ENCODE measurements around the gene GPR15LG.

The GPR15LG gene

DNA sequence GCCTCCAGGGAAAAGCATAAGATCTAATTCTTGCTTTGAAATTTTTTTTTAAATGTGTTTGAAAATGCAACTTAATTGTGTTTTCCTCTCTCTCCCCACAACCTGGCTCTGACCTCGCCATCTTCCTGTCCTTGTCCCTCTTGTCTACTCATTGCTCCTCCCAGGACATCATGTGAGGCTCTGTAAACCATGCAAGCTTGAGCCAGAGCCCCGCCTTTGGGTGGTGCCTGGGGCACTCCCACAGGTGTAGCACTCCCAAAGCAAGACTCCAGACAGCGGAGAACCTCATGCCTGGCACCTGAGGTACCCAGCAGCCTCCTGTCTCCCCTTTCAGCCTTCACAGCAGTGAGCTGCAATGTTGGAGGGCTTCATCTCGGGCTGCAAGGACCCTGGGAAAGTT, 10.9 kb downstream of the GPR15LG start:
- Histone ChIP-seq H3K4me1 (ENCODE audit: control insufficient read depth, insufficient read depth, low read length) (no peaks in the 10 kb centered on the region), H3K36me3 (ENCODE audit: control insufficient read depth in 2 of 2, insufficient read depth in 1 of 2, low read length in 2 of 2) (no peaks in the 10 kb centered on the region), H3K4me3 (ENCODE audit: low read depth, low read length) (no peak overlapping the region), H3K27ac (ENCODE audit: extremely low read depth, low read depth, low read length) (no peak overlapping the region), H3K9me3 (ENCODE audit: control insufficient read depth, insufficient read depth, low read depth, low read length) (no peaks in the 10 kb centered on the region)
- POLR2A ChIA-PET, result no interaction called here
- TF ChIP-seq ZNF112 (tag by site-specific recombination; IDR thresholded peaks at IDR 0.05) (no peak), MYNN (tag by site-specific recombination; IDR thresholded peaks at IDR 0.05; ENCODE audit: borderline replicate concordance) (no peak), KLF7 (tag by site-specific recombination; IDR thresholded peaks at IDR 0.05; ENCODE audit: borderline replicate concordance) (no peak), KLF16 (tag by site-specific recombination; IDR thresholded peaks at IDR 0.05) (no peak), KLF1 (tag by site-specific recombination; IDR thresholded peaks at IDR 0.05) (peak; percentile 64), ZSCAN16 (tag by site-specific recombination; IDR thresholded peaks at IDR 0.05) (0 out of 2 replicates have a peak, but pooled peaks have one; percentile 22)
- TF ChIP-seq, protein P1, sequence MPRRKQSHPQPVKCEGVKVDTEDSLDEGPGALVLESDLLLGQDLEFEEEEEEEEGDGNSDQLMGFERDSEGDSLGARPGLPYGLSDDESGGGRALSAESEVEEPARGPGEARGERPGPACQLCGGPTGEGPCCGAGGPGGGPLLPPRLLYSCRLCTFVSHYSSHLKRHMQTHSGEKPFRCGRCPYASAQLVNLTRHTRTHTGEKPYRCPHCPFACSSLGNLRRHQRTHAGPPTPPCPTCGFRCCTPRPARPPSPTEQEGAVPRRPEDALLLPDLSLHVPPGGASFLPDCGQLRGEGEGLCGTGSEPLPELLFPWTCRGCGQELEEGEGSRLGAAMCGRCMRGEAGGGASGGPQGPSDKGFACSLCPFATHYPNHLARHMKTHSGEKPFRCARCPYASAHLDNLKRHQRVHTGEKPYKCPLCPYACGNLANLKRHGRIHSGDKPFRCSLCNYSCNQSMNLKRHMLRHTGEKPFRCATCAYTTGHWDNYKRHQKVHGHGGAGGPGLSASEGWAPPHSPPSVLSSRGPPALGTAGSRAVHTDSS (tag by site-specific recombination; IDR thresholded peaks at IDR 0.05), result no peak
- CTCF ChIA-PET, result no interaction called here

DNA sequence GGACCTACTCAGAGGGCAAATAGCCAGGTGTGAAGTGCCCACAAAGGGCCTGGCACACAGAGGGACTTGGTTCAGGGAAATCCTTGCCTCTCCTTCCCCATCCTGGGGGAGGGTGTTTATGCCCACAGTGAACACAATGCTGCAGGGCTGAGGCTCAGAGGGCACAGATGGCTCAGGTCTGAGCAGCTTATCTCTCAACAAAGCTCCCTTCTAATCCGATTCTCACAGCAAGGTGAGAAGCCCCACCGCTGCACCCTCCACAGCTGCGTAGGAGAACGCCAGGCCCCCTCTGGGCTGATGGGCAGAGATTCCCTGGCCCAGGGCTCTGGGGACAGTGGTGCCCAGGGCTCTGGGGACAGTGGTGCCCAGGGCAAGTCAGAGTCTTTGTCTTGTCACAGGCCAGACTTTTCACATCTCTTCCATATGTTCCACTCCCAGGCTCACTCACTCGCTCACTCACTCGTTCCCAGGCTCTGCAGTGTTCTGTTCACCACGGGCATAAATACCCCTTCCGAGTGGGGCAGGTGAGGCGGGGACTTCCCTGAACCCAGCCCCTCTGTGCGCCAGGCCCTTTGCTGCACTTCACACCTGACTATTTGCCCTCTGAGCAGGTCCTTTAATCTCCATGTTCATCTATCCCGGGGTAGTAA, 12.1 kb downstream of the GPR15LG start:
- ChIA-PET POLR2A (no interaction called here), CTCF (no interaction called here)
- H3K36me3 ChIP-seq (ENCODE audit: control insufficient read depth in 2 of 2, insufficient read depth in 1 of 2, low read length in 2 of 2), result no peaks in the 10 kb centered on the region
- TF ChIP-seq ZNF791 (tag by site-specific recombination; IDR thresholded peaks at IDR 0.05) (no peak), KLF7 (tag by site-specific recombination; IDR thresholded peaks at IDR 0.05; ENCODE audit: borderline replicate concordance) (no peak), ZNF423 (tag by site-specific recombination; IDR thresholded peaks at IDR 0.05) (no peak), TRIM28 (IDR thresholded peaks at IDR 0.05; ENCODE audit: borderline replicate concordance, low read length) (no peak), ZNF2 (tag by site-specific recombination; IDR thresholded peaks at IDR 0.05) (no peak), ZNF211 (tag by site-specific recombination; IDR thresholded peaks at IDR 0.05; ENCODE audit: low read depth) (no peak), ZNF350 (tag by site-specific recombination; IDR thresholded peaks at IDR 0.05) (no peak), REPIN1 (tag by site-specific recombination; IDR thresholded peaks at IDR 0.05; ENCODE audit: low read depth) (no peak), ZNF521 (tag by site-specific recombination; IDR thresholded peaks at IDR 0.05) (no peak), ZNF155 (tag by site-specific recombination; IDR thresholded peaks at IDR 0.05) (no peak), ZXDB (tag by site-specific recombination; IDR thresholded peaks at IDR 0.05) (no peak), ZNF223 (tag by site-specific recombination; IDR thresholded peaks at IDR 0.05) (no peak), ZNF239 (tag by site-specific recombination; IDR thresholded peaks at IDR 0.05) (no peak), ZNF621 (tag by site-specific recombination; IDR thresholded peaks at IDR 0.05) (no peak), ZFP37 (tag by site-specific recombination; IDR thresholded peaks at IDR 0.05) (no peak), ZNF214 (tag by site-specific recombination; IDR thresholded peaks at IDR 0.05; ENCODE audit: borderline replicate concordance) (no peak)
- TF ChIP-seq, protein P2, sequence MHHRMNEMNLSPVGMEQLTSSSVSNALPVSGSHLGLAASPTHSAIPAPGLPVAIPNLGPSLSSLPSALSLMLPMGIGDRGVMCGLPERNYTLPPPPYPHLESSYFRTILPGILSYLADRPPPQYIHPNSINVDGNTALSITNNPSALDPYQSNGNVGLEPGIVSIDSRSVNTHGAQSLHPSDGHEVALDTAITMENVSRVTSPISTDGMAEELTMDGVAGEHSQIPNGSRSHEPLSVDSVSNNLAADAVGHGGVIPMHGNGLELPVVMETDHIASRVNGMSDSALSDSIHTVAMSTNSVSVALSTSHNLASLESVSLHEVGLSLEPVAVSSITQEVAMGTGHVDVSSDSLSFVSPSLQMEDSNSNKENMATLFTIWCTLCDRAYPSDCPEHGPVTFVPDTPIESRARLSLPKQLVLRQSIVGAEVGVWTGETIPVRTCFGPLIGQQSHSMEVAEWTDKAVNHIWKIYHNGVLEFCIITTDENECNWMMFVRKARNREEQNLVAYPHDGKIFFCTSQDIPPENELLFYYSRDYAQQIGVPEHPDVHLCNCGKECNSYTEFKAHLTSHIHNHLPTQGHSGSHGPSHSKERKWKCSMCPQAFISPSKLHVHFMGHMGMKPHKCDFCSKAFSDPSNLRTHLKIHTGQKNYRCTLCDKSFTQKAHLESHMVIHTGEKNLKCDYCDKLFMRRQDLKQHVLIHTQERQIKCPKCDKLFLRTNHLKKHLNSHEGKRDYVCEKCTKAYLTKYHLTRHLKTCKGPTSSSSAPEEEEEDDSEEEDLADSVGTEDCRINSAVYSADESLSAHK (tag by site-specific recombination; IDR thresholded peaks at IDR 0.05), result no peak
- TF ChIP-seq, protein P3, sequence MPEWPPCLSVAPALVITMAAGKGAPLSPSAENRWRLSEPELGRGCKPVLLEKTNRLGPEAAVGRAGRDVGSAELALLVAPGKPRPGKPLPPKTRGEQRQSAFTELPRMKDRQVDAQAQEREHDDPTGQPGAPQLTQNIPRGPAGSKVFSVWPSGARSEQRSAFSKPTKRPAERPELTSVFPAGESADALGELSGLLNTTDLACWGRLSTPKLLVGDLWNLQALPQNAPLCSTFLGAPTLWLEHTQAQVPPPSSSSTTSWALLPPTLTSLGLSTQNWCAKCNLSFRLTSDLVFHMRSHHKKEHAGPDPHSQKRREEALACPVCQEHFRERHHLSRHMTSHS (tag by site-specific recombination; IDR thresholded peaks at IDR 0.05), result no peak
- TF ChIP-seq, protein P4, sequence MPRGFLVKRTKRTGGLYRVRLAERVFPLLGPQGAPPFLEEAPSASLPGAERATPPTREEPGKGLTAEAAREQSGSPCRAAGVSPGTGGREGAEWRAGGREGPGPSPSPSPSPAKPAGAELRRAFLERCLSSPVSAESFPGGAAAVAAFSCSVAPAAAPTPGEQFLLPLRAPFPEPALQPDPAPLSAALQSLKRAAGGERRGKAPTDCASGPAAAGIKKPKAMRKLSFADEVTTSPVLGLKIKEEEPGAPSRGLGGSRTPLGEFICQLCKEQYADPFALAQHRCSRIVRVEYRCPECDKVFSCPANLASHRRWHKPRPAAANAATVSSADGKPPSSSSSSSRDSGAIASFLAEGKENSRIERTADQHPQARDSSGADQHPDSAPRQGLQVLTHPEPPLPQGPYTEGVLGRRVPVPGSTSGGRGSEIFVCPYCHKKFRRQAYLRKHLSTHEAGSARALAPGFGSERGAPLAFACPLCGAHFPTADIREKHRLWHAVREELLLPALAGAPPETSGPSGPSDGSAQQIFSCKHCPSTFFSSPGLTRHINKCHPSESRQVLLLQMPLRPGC (tag by site-specific recombination; IDR thresholded peaks at IDR 0.05), result no peak
- no peaks in the 10 kb centered on the region for H3K4me1 ChIP-seq (ENCODE audit: control insufficient read depth, insufficient read depth, low read length)
- no peaks in the 10 kb centered on the region for H3K9me3 ChIP-seq (ENCODE audit: control insufficient read depth, insufficient read depth, low read depth, low read length)
- no peak overlapping the region for H3K27ac ChIP-seq (ENCODE audit: extremely low read depth, low read depth, low read length)
- no peak overlapping the region for H3K4me3 ChIP-seq (ENCODE audit: low read depth, low read length)

Measured in HEK293 (cell line).